Vagina (tissue), 2 donors: ENCODE results near the gene GP1BA.

Experiments
- POLR2A ChIP-seq, 2 donors: fragments of 450-650 bp; IDR thresholded peaks; one replicate each; pipeline ENCODE4 v1.6.1; 2017; ENCODE audit warnings: antibody characterized with exemption in 2 of 2, mild to moderate bottlenecking in 2 of 2, moderate library complexity in 2 of 2
- TF ChIP-seq, protein P1 (sequence below), 3 experiments: fragments of 450-650 bp in 2 of 3; fragments of 200-600 bp in 1 of 3; sonication (generic) in 1 of 3; IDR thresholded peaks; one replicate each; pipeline ENCODE4 v1.5.1; 2017 to 2019; ENCODE audit warnings: antibody characterized with exemption in 3 of 3, mild to moderate bottlenecking in 2 of 3, moderate library complexity in 2 of 3

DNA sequence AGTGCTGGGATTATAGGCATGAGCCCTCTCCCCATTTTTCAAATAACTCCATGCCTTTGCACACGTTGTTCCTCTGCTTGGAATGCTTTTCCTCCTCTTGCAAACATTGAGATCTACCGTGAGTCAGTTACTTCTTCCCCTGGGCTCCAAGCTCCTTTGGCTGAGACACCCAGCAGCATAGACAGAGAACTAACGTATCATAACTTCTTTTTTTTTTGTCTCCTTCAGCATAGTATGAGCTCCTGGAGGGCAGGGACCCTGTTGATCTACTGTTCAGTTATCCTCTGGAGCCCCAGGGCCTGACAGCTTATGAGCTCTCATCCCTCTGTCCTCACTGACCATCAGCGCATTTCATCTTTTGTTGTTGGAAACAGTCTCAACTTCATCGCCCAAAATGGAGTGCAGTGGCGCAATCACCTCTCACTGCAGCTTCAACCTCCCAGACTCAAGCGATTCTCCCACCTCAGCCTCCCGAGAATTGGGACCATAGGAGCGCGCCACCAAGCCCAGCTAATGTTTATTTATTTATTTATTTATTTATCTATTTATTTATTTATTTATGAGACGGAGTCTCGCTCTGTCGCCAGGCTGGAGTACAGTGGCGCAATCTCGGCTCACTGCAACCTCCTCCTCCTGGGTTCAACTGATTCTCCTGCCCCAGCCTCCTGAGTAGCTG, 33.4 kb downstream of the GP1BA start:
- TF ChIP-seq, protein P1, sequence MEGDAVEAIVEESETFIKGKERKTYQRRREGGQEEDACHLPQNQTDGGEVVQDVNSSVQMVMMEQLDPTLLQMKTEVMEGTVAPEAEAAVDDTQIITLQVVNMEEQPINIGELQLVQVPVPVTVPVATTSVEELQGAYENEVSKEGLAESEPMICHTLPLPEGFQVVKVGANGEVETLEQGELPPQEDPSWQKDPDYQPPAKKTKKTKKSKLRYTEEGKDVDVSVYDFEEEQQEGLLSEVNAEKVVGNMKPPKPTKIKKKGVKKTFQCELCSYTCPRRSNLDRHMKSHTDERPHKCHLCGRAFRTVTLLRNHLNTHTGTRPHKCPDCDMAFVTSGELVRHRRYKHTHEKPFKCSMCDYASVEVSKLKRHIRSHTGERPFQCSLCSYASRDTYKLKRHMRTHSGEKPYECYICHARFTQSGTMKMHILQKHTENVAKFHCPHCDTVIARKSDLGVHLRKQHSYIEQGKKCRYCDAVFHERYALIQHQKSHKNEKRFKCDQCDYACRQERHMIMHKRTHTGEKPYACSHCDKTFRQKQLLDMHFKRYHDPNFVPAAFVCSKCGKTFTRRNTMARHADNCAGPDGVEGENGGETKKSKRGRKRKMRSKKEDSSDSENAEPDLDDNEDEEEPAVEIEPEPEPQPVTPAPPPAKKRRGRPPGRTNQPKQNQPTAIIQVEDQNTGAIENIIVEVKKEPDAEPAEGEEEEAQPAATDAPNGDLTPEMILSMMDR (IDR thresholded peaks at IDR 0.05), result no peak
- TF ChIP-seq POLR2A (IDR thresholded peaks at IDR 0.05), result no peak
